ENCODE results near the gene PDE8B. TPM values are rescaled to one million over a fixed set of nuclear protein-coding genes. Genes with fewer than 3 reads are reported as not detected.

Gene PDE8B
- total RNA-seq, 1 donor from 2014 or later: under 0.01 TPM

DNA sequence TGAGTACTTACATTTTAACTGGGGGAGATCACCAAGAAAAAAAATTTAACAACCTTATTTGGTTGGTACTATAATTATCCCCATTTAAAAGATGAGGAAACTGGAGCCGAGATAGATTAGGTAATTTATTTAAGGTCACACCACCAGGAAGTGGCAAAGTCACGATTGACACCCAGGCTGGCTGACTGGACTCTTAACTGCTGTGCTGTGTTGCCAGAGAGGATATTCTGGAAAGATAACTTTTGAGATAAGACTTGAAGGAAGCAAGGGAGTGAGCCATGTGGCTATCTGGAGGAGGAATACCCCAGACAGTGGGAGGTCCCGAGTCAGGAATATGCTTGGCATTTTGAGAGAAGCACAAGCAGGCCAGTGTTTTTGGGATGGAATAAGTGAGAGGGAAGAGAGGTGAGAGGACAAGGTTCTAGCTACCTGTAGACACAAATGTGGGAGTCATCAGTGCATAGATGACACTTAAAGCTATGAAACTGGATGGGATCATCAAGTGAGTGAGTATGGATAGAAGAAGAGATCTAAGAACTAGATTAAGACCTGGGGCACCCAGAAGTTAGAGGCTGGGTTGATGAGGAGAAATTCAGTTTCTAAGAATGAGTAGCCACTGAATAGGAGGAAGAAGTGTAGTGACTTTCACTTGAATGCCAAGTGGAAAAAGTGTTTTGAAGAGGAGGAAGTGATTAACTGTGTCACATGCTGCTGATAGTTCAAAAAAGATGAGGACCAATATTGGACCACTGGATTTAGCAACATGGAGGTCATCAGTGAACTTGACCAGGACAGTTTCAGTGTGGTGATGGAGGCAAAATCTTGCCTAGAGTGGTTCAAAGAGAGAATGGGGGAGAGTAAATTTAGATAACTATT, 25.6 kb downstream of the PDE8B start:
- peaks cover 1% of the 10 kb centered on the region for H3K27me3 ChIP-seq (ENCODE audit: control insufficient read depth, insufficient read depth, low read length)
- FAIRE-seq (peak; percentile 36), DNase-seq (ENCODE audit: low read depth) (no peak)
- H3K36me3 ChIP-seq (ENCODE audit: control insufficient read depth, insufficient read depth, low read length): no peaks in the 10 kb centered on the region
- H3K4me3 ChIP-seq (ENCODE audit: low read depth, low read length): no peak overlapping the region
- TF ChIP-seq, protein P1, sequence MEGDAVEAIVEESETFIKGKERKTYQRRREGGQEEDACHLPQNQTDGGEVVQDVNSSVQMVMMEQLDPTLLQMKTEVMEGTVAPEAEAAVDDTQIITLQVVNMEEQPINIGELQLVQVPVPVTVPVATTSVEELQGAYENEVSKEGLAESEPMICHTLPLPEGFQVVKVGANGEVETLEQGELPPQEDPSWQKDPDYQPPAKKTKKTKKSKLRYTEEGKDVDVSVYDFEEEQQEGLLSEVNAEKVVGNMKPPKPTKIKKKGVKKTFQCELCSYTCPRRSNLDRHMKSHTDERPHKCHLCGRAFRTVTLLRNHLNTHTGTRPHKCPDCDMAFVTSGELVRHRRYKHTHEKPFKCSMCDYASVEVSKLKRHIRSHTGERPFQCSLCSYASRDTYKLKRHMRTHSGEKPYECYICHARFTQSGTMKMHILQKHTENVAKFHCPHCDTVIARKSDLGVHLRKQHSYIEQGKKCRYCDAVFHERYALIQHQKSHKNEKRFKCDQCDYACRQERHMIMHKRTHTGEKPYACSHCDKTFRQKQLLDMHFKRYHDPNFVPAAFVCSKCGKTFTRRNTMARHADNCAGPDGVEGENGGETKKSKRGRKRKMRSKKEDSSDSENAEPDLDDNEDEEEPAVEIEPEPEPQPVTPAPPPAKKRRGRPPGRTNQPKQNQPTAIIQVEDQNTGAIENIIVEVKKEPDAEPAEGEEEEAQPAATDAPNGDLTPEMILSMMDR (IDR thresholded peaks at IDR 0.05; ENCODE audit: insufficient read depth, low read length, severe bottlenecking): no peak

DNA sequence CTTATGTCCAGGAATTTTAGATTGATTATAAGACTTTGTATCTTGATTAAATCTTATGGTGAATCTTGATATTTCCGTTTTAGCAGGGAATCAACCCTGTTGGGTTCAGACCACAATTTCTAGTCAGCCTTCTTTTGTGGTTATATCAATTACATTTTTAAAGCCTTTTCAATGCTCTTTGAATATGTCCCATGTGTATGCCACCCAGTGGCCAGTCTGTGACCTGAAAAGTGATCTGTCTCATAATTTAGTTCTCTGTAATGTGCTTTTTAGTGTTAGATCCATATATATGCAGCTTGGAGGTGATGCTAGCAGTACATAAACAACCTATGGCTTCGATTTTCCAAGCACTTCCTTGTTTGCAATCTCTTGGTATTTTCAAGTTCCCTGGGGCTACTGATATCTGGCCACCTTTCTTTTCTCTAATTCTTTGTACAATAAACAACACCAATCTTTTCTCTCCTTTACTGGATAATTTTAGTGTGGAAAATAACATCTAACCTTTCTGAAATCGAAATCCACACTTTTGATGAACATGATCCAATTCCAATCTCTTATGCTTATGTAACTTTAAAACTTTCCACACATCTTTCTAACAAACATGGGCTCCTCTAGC, 28.8 kb downstream of the PDE8B start:
- no peak overlapping the region for H3K4me3 ChIP-seq (ENCODE audit: low read depth, low read length)
- FAIRE-seq (no peak), DNase-seq (ENCODE audit: low read depth) (peak; percentile 15)
- no peaks in the 10 kb centered on the region for H3K27me3 ChIP-seq (ENCODE audit: control insufficient read depth, insufficient read depth, low read length)
- H3K36me3 ChIP-seq (ENCODE audit: control insufficient read depth, insufficient read depth, low read length): no peaks in the 10 kb centered on the region
- TF ChIP-seq, protein P1 (IDR thresholded peaks at IDR 0.05; ENCODE audit: insufficient read depth, low read length, severe bottlenecking): peak; percentile 28

DNA sequence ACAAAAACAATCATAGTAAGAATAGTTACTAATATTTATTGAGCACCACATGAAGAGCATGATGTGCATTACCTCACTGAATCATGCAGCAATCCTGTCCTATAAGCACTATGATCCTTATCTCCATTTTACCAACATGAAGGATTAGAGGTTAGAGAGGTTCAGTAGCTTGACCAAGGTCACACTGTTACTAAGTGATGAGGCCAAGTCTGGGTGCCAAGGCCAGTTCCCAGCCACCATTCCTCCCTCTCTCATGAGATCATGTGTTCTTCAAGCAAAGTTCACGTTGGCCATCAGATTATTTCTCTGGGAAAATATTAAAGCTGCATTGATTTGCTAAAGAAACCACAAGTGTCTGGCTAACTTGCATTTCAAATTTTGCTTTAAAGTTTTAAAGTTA, 31.0 kb downstream of the PDE8B start:
- DNase-seq (ENCODE audit: low read depth) (no peak), FAIRE-seq (no peak)
- H3K27me3 ChIP-seq (ENCODE audit: control insufficient read depth, insufficient read depth, low read length): no peaks in the 10 kb centered on the region
- TF ChIP-seq, protein P1 (IDR thresholded peaks at IDR 0.05; ENCODE audit: insufficient read depth, low read length, severe bottlenecking): no peak
- no peak overlapping the region for H3K4me3 ChIP-seq (ENCODE audit: low read depth, low read length)
- no peaks in the 10 kb centered on the region for H3K36me3 ChIP-seq (ENCODE audit: control insufficient read depth, insufficient read depth, low read length)

DNA sequence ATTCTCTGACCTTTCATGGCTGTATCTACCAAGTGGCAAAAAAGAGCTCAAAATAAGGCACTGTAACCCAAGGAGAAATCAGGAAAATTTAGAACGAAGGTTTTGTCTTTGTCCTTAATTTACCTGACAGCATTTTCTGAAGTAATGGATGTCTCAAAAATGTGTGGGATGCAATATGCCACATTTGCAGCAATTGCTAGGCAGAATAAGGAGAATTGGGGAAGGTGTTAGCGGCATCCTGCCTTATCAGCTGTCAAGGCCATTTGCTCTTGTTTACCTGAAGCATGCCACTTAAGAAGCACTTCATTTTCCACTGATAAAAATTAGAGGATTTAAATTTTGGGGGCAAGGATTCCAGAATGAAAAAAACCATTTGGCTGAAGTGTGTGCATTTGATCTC, 39.0 kb downstream of the PDE8B start:
- DNase-seq (ENCODE audit: low read depth) (no peak), FAIRE-seq (no peak)
- no peaks in the 10 kb centered on the region for H3K27me3 ChIP-seq (ENCODE audit: control insufficient read depth, insufficient read depth, low read length)
- H3K4me3 ChIP-seq (ENCODE audit: low read depth, low read length): no peak overlapping the region
- no peaks in the 10 kb centered on the region for H3K36me3 ChIP-seq (ENCODE audit: control insufficient read depth, insufficient read depth, low read length)
- TF ChIP-seq, protein P1 (IDR thresholded peaks at IDR 0.05; ENCODE audit: insufficient read depth, low read length, severe bottlenecking): no peak

DNA sequence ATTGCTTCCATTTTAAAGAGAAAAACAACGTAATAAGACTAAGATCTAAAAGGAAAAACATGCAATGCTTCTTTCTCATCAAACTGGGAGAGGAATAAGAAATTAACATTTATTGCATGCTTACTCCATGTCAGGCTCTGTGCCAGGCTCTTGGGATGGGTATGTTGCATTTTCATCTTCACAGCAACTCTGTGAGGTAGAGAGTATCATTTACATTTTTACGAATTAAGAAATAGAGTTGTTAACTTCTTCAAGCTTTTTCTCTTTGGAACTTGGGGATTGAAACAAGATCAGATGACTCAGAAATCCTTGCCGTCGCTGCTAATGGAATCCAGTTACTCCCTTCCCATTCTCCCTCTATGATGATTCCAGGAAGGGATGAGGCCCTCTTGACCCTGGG, 39.5 kb downstream of the PDE8B start:
- Histone ChIP-seq H3K27me3 (ENCODE audit: control insufficient read depth, insufficient read depth, low read length) (no peaks in the 10 kb centered on the region), H3K4me3 (ENCODE audit: low read depth, low read length) (no peak overlapping the region), H3K36me3 (ENCODE audit: control insufficient read depth, insufficient read depth, low read length) (no peaks in the 10 kb centered on the region)
- DNase-seq (ENCODE audit: low read depth) (no peak), FAIRE-seq (no peak)
- TF ChIP-seq, protein P1 (IDR thresholded peaks at IDR 0.05; ENCODE audit: insufficient read depth, low read length, severe bottlenecking): no peak
